ELR (cell line): ENCODE measurements around the gene NCAPH2.

Experiments used
- DNase-seq: peaks from one replicate; pipeline ENCODE4 v3.0.0-alpha.2; 2015; ENCODE audit warnings: low read depth

The NCAPH2 gene

DNA sequence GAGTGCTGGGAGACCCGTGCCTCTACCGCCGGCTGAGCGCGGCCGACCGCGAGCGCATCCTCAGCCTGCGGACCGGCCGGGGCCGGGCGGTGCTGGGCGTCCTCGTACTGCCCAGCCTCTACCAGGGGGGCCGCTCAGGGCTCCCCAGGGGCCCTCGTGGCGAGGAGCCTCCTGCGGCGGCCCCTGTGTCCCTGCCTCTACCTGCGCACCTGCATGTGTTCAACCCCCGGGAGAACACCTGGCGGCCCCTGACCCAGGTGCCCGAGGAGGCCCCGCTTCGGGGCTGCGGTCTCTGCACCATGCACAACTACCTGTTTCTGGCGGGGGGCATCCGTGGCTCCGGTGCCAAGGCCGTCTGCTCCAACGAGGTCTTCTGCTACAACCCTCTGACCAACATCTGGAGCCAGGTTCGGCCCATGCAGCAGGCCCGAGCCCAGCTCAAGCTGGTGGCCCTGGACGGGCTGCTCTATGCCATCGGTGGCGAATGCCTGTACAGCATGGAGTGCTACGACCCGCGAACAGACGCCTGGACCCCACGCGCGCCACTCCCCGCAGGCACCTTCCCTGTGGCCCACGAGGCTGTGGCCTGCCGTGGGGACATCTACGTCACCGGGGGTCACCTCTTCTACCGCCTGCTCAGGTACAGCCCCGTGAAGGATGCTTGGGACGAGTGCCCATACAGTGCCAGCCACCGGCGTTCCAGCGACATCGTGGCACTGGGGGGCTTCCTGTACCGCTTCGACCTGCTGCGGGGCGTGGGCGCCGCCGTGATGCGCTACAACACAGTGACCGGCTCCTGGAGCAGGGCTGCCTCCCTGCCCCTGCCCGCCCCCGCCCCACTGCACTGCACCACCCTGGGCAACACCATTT lies 41.1 kb downstream of the NCAPH2 start:
- DNase-seq: no peak

DNA sequence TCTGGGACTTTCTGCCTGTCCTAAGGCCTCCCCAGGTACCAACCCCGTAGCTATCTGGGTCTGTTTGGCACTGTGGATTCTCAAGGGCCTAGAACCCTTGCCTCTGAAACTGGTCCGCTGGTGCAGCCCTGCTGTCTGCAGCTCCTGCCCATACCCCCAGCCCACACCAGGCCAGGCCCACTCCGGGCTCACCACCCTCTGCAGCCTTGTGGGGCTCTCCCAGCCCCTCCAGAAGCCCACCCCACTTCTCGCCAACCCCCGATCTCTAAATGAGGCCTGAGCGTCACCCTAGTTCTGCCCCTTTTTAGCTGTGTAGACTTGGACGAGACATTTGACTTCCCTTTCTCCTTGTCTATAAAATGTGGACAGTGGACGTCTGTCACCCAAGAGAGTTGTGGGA lies 42.4 kb downstream of the NCAPH2 start:
- no peak for DNase-seq

DNA sequence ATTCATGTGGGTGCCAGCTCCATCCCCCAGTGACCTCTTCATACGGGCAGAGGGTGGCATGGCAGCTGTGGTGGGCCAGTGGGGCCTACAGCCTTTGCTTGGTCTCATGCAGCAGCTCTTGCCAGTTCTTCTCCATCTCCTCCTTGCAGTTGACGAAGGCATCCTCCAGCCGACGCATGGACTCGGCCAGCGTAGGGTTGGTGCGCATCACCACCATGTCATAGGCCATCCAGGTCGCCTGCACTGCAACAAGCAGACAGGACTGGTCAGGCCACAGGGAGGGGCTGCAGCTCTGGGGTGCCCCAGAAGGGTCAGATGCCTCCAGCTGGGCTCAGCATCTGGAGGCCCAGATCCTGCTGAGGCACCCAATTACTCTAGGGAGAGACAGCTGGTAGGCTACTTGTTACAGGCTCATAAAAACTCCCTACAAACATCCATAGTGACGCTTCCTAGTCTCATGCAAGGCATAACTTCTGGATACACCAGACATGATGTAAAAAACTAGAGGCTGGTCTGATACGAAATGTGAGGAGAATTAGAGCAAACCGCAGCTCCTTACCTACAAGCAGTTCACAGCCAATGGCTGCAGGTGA lies 43.2 kb downstream of the NCAPH2 start:
- DNase-seq: no peak

DNA sequence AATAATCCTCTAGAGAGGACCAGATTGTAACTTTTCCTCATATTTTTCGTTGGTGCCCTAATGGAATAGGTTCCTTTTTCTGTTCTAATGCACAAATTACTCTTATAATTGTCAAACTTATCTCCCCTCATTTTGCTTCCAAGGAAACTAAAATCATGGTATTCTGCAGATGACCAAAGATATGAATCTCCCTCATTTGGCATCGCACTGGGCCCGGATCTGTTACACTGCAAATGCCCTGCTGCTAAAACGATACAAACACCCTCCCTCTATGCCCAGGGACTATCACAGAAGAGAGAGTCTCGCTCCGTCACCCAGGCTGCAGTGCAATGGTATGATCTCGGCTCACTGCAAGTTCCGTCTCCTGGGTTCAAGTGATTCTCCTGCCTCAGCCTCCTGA lies 45.3 kb downstream of the NCAPH2 start:
- DNase-seq: no peak

DNA sequence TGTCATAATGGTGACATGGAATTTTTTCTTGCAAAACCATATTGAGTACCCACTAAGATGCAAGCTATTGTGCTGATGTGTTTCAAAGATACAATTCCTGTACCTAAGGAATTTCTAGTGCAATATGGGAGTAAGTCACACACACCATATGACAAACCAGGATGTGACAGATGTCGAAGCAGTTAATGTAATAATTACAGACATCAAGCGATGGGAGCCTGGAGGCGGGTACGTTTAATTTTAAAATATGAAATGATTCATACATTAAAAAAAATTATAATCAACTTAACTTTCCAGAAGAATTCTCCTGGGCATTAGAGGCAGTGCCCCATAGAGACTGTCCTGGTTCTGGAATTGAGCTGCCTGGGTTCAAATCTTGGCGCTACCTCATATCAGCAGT lies 48.7 kb downstream of the NCAPH2 start:
- DNase-seq: no peak

DNA sequence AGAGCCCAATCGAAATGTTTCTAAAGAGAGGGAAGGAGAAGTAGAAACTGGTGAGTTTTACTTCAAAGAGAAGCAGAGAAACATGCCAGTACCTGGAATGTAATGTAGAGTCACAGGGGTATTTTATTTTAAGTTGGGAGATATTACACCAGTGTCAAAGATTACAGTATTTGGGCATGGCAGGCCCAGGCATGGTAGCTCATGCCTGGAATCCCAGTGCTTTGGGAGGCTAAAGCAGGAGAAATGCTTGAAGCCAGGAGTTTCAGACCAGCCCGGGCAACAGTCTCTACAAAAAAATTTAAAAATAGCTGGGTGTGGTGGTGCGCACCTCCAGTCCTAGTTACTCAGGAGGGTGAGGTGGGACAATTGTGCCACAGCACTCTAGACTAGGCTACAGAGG lies 52.0 kb downstream of the NCAPH2 start:
- no peak for DNase-seq

DNA sequence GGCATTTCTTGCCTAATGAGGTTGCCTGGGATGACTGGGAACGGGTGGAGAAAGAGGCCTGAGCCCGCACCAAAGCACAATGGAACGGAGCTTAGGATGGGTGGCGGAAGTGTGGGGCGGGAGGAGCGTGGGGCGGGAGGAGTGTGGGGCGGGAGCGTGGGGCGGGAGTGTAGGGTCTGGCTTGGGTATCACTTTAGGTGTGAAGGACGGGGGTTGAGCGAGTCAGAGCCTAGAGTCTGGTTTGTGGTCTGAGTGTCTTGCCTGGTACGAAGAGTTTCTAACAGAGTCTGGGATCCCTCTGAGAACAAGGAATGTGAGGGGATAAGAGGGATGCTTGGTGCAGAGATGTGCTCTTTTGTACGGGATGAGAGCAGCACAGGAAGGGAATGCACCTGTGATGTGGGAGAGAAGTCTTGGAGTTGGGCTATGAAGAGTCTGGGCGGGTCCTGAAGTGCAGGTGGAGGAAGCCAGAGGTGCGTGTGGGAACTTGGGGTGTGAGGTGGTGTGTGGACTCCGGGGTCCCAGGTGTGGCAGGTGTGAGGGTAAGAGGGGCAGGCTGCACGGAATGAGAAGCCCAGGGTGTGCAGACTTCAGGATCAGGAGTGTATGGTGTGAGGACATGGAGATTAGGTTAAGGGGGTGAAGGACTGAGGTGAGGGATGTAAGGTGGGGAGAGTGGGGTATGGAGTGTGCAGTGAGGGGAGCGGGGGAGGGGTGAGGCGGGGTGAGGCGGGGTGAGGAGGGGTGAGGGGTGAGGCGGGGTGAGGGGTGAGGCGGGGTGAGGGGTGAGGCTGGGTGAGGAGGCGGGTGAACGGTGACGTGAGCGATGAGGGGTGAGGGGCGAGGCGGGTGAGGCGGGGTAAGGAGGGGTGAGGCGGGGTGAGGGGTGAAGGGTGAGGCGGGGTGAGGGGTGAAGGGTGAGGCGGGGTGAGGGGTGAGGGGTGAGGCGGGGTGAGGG lies 53.7 kb downstream of the NCAPH2 start:
- no peak for DNase-seq

DNA sequence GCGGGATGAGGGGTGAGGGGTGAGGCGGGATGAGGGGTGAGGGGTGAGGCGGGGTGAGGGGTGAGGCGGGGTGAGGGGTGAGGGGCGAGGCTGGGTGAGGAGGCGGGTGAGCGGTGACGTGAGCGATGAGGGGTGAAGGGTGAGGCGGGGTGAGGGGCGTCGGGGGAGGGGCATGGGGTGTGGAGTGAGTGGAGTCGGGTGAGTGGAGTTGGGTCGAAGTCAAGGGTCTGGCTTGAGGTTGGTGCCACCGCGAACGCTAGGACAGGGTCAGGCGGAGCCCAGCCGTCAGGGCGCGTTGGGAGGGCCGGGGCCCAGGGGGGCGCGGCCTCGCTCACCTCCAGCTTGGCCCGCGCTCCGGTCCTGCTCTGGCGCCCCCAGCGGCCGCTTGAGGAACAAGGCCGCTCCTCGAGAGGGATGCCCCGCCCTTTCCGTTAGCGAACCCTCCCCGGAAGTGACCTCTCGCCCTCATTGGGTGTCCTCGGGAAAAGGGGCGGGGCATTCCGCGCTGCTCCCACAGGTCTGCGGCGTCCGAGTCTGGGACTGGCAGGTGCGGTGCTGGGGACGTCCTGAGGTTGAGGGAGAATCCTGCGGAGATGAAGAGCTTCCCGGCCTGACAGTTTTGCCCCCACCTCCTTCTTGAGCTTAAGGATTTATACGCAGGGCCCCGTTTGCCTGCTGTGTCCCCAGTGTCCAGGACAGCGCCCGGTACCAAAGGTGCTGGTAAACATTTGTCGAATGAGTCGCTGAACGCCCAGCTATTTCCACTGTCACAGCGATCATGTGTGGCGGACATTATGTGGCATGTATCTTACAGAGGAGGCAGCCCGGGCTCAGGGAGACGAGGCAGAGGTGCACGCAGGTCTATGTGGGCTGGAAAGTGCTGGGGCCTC lies 54.7 kb downstream of the NCAPH2 start, which contains the start of gene SYCE3:
SYCE3 (minus strand) TSS at position 397 of the 890 bp plus-strand sequence. CDS start 6,514 bp downstream, outside the sequence.
- peak; percentile 96 for DNase-seq

DNA sequence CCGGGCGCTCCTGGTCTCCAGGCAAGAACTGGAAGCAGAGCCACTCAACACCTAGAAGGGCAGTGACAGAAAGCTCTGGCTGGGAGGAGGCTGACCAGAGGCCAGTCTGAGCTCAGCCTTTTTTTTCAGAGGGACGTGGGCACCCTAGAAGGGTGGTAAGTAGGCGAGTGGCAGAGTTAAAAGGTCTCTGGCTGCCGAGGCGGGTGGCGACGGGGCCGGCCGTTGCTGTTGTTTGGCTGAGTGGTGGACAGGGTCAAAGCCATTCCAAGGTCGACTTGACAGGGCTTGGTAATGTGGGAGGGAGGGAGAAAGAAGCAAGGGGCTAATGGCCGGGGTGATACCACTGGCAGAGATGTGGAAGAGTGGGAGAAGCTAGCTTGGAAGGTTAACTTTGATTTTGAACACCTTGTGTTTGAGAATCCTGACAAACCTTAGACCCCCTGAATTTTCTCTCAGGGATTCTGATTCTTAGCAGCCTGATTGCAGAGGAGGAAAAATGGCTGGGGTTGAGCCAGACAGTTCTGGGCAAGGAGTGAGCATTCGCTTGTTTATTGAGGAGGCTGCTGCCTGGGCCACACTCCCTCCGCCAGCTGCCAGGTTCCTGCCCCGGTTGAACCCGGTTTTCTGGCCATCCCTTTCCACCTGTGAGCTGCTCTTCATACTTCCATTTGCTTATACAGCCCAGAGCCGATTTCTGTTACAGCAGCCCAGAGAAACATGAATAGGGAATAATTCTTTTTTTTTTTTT lies 55.6 kb downstream of the NCAPH2 start:
- no peak for DNase-seq

DNA sequence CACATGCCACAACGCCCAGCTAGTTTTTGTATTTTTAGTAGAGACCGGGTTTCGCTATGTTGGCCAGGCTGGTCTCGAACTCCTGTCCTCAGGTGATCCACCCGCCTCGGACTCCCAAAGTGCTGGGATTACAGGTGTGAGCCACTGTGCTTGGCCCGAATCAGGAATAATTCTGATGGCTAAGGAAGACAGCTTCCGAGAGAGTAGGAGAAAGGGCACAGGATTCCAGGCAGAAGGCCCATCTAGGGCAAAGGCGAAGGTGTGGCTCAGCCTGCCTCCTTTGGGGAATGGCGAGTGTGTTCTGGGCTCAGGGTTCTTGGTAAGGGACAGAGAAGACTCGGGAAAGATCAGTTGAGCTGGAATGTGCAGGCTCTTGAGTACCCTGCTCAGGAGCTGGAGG lies 56.3 kb downstream of the NCAPH2 start:
- DNase-seq: no peak

DNA sequence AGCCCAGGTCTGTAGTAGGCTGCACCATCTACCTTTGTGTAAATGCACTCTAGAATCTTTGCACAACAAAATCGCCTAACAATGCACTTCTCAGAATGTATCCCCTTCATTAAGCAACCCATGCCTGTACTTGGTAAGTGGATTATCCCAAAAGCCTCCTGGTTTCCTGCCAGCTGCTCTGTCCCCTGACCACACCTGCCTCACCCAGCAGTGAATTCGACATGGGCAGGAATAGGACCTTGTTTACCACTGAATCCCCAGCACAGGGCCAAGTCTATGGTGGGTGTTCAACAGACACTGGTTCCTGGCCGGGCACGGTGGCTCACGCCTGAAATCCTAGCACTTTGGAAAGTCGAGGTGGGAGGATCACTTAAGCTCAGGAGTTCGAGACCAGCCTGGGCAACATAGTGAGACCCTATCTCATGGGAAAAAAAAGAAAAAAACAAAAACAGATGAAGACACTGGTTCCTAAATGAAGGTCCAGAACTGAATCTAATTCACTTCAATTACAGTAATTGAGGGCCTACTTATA lies 59.8 kb downstream of the NCAPH2 start:
- DNase-seq: no peak

DNA sequence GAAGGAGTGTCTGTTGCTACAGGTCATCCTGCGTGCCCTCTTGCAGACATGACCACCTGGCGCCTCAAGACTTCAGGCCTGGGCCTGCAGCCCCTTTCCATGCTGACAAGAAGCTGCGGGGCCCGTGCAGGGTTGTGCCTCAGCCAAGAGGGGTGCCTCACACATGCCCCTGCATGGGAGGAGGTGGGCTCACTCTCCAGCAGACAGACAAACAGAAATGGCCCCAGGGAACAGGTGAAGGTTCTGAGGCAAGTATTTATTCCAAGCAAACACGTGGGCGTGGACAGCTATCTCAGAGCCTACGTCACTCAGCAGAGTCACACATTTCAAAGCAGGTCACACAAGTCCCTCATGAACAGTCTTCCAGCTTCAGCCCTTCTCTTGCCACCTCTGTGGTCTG lies 60.6 kb downstream of the NCAPH2 start:
- DNase-seq: no peak

DNA sequence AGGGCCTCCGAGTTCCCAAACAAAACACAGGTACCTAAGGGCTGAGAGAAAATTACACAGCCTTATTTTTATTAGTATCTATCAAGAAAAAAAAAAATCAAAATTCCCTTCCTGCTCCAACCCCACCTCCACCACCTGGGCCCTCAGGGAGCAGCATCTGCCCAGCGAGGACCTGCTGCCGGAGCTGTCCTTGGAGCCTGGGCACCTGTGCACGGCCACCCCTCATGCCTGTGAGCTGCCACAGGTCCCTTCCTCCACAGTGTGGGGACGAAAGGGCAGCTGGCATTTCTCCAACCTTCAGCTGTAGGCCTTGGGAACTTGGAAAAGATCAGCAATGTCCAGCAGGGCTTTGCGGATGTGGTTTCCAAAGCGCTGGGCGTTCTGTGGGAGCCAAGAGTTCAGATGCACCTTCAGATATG lies 61.0 kb downstream of the NCAPH2 start:
- DNase-seq: no peak

DNA sequence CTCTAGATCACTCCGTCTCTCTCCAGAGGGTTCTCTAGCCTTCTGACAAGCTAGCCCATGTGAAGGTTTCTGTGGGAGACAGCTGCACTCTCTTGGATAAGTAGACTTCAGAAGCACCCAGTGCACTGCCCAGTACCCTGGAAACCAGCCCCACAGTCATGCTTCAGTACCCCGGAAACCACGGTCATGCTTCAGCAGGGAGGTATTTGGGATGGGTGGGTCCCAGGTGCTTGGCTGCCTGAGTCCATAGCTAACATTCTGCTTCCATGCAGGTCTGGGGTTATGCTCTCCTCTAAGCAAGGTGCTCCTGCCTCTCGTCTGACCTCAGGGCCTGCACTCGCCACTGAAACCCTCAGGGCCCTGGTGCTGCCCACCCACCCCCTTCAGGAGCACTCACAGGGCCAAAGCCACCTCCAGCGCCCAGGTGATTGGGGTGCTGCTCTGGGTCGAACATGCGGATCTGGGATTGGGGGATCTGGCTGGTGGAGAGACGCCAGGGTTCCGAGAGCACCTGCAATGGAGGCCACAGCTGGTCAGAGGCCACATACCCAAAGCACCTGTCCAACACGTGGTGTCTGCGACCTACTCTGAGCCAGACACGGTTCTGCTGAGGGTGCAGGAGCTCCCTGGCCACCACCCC lies 62.0 kb downstream of the NCAPH2 start:
- no peak for DNase-seq

DNA sequence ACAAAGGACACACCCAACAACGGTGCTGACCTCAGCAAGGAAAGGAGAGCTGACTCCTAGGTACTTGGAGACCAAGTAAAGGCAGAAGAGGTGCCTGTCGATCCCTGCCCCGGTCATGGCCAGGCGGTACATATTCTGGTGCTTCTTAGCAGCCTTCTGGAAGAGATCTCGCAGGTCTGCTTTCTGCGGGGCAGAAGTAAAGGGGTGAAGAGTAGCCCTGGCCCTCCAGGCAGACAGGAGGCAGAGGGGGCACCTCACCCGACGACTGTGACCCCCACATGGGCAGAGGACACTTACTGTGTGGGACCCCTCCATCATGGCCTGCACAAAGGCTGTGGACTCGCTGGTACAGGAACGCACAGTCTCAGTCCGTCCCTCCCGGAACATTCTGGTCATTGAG lies 62.8 kb downstream of the NCAPH2 start:
- no peak for DNase-seq

DNA sequence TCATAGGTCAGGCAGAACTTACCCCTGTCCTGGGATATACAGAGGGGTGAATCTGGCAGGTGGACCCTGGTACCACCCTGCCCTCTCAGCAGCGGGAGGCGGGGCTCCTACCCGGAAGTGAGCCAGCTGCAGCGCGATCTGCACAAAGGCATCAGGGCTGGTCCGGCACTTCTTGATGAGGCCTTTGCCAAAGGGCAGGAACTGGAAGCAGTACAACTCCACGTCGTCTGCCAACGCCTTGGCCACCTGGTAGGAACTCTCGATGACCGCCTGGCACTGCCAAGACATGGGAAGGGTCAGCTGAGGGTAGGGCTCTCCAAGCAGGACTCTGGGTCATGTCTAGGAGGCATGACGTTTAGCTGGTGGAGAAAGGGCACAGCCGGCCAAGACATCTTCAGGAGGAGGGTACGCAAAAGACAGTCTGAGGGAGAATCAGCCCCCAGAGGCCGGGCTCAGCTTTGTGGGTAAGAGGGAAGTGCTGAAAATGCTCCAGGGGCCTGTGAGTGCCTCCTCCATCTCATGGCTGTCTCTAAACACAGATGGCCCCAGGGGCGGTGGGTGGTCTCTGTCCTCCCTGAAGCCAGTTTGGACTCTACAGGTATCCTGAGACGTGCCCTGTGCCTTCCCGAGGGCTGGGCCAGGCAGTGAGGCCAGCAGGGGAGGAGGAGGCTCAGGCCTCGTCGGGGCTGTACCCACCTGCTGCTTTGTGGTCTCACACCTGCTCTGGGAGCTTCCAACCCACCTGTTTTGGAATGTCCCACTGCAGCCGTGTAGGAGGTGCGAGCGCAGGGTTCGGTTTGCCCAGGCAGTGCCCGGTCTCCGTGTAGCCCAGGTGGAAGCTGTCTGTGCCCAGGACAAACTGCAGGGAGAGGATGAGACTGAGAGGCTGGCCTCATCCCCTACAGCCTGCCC lies 63.5 kb downstream of the NCAPH2 start:
- DNase-seq: no peak

DNA sequence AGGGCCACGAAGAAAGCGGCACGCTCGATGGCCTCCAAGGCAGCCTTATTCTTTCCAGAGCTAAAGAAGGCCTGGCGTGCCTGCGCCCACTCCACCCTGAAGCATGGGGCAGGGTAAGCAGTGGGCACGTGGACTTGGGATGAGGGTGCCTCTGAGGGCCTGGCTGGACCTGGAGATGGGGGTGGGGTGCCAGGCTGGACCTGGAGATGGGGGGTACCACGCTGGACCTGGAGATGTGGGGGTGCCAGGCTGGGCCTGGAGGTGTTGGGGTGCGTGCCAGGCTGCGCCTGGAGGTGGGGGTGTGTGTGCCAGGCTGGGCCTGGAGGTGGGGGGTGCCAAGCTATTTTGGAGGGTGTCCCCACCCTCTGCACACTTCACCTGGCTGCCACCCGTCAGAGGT lies 64.9 kb downstream of the NCAPH2 start:
- DNase-seq: no peak

DNA sequence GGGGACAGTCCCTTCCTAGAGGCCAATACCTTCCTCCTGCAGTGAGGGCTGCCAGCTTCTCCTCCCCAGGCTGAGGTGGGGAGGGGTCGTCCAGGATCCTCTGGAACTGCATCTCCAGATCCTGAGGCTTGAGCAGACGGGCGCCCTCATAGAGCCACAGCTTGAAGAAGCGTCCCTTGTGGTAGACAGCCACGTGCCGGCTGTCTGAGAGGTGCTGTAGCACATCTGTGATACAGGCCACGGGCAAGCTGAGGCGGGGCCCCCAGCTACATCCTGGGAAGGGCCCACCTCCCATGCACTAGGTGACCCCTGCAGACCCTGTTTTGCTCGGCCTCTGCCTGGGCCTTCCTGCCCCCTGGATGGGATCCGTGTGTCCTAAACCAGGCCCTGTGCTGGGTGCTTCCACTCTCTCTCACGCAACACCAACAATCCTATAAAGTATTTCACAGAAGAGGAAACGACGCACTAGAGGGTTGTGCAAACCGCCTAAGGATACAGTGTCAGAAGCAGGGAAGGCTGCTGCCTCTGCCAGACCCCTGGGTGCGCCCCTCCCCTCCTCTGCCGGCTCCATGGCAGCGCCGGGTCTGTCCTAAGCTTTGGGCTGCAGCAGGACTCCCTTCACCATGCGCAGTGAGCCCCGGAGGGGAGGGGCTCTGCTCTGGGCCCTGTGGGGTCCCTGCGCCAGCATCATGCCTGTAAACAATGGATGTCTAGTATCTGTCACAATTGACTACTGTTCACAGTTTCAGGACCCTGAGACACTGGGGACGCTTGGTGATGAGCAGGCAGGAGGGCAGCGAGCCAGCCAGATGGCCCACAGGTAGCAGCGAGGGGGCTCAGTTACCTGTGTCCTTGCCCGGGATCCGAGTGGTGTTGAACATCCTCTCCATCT lies 65.7 kb downstream of the NCAPH2 start:
- DNase-seq: no peak
